OCI-LY3 (cell line): Measurements from ENCODE around the gene HSF2BP.

Source experiments
- H2AFZ ChIP-seq: fragments of 200-600, 300-600 bp; shearing (Covaris generic); 2 replicates; pipeline ENCODE4 v1.6.0; 2014; ENCODE audit warnings: antibody characterized with exemption, low read depth, low read length
- H3K27ac ChIP-seq: fragments of 200-600, 300-600 bp; sonication (generic); 2 replicates; pipeline ENCODE4 v1.5.1; 2014; ENCODE audit warnings: mild to moderate bottlenecking, low read length, moderate library complexity, mixed read lengths
- H3K27me3 ChIP-seq: fragments of 200-600, 300-600 bp; sonication (generic); 2 replicates; pipeline ENCODE4 v1.6.1; 2014; ENCODE audit warnings: low read depth, low read length, mixed read lengths
- H3K36me3 ChIP-seq: fragments of 200-600, 300-600 bp; sonication (generic); replicated peaks from 2 replicates; pipeline ENCODE3; 2014; ENCODE audit warnings: low read depth, low read length, mixed read lengths
- H3K4me1 ChIP-seq: fragments of 300-600, 200-600 bp; sonication (generic); 2 replicates; pipeline ENCODE4 v1.6.1; 2014; ENCODE audit warnings: low read length, mixed read lengths
- H3K4me2 ChIP-seq: fragments of 200-600, 300-600 bp; sonication (generic); 2 replicates; pipeline ENCODE4 v1.6.1; 2014; ENCODE audit warnings: low read length, mixed read lengths
- H3K4me3 ChIP-seq: fragments of 300-600, 200-600 bp; sonication (generic); 2 replicates; pipeline ENCODE4 v1.5.1; 2014; ENCODE audit warnings: antibody characterized with exemption, mild to moderate bottlenecking, low read length, moderate library complexity
- H3K79me2 ChIP-seq: fragments of 300-600, 200-600 bp; shearing (Covaris generic); 2 replicates; pipeline ENCODE4 v1.6.1; 2014; ENCODE audit warnings: mild to moderate bottlenecking, low read length, mixed read lengths
- H3K9ac ChIP-seq: fragments of 300-600, 200-600 bp; shearing (Covaris generic); 2 replicates; pipeline ENCODE4 v1.6.0; 2014; ENCODE audit warnings: mild to moderate bottlenecking, low read length, moderate library complexity
- H3K9me3 ChIP-seq: fragments of 200-600, 300-600 bp; shearing (Covaris generic); 2 replicates; pipeline ENCODE4 v1.6.1; 2014; ENCODE audit warnings: low read length, mixed read lengths; ENCODE audit not compliant: insufficient read depth
- H4K20me1 ChIP-seq: fragments of 200-600, 300-600 bp; sonication (generic); 2 replicates; pipeline ENCODE4 v1.6.1; 2016; ENCODE audit warnings: low read length, mixed read lengths; ENCODE audit not compliant: insufficient read depth
- EZH2phosphoT487 ChIP-seq: fragments of 200-600 bp; shearing (Covaris generic); IDR thresholded peaks from 2 replicates; pipeline ENCODE4 v1.6.1; 2018; ENCODE audit warnings: antibody characterized with exemption, mixed run types, low read depth
- TF ChIP-seq, protein P1 (sequence below): fragments of 200-600, 300-600 bp; sonication (generic); IDR thresholded peaks from 2 replicates; pipeline ENCODE4 v1.5.1; 2014; ENCODE audit warnings: antibody characterized with exemption, low read length, low read depth

The HSF2BP gene

DNA sequence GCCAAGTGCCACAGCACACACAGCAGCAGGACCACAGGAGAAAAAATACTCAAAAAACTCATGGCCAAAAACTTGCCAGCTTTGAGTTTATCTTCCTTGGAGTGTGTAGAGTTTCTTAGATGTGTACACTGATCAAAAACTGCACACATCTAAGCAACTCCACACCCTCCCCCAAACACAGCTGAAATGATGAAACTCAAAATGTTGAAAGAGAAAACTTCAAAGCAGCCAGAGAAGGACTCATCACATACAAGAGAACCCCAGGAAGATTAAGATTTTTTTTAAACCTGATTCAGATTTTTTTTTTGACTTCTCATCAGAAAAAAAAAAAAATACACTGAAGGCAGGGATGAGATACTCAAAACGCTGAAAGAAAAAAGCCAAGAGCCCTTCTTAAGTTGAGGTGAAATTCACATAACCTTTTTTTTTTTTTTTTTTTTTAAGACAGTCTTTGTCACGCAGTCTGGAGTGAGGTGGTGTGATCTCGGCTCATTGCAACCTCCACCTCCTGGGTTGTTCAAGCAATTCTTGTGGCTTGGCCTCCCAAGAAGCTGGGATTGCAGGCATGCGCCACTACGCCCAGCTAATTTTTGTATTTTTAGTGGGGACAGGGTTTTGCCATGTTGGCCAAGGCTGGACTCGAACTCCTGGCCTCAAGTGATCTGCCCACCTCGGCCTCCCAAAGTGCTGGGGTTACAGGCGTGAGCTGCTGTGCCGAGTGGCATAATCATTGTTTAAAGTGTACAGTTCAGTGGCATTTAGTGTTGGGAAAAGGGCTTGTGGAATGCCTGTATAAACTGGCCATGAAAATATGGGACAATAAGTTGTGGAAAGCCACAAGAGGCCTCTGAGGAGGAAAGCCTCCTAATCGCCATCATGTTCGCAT is 38.7 kb upstream of the HSF2BP start:
- no peaks in the 10 kb centered on the region for H3K4me1 ChIP-seq
- H2AFZ ChIP-seq, result no peak overlapping the region
- no peak overlapping the region for H3K4me3 ChIP-seq
- H3K36me3 ChIP-seq, result peaks cover 12% of the 10 kb centered on the region
- no peak overlapping the region for H3K27ac ChIP-seq
- no peaks in the 10 kb centered on the region for H4K20me1 ChIP-seq
- TF ChIP-seq, protein P1, sequence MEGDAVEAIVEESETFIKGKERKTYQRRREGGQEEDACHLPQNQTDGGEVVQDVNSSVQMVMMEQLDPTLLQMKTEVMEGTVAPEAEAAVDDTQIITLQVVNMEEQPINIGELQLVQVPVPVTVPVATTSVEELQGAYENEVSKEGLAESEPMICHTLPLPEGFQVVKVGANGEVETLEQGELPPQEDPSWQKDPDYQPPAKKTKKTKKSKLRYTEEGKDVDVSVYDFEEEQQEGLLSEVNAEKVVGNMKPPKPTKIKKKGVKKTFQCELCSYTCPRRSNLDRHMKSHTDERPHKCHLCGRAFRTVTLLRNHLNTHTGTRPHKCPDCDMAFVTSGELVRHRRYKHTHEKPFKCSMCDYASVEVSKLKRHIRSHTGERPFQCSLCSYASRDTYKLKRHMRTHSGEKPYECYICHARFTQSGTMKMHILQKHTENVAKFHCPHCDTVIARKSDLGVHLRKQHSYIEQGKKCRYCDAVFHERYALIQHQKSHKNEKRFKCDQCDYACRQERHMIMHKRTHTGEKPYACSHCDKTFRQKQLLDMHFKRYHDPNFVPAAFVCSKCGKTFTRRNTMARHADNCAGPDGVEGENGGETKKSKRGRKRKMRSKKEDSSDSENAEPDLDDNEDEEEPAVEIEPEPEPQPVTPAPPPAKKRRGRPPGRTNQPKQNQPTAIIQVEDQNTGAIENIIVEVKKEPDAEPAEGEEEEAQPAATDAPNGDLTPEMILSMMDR, result no peak
- no peak for TF ChIP-seq EZH2phosphoT487
- no peak overlapping the region for H3K4me2 ChIP-seq
- no peak overlapping the region for H3K9ac ChIP-seq
- H3K9me3 ChIP-seq, result no peaks in the 10 kb centered on the region
- H3K79me2 ChIP-seq, result no peaks in the 10 kb centered on the region
- no peaks in the 10 kb centered on the region for H3K27me3 ChIP-seq

DNA sequence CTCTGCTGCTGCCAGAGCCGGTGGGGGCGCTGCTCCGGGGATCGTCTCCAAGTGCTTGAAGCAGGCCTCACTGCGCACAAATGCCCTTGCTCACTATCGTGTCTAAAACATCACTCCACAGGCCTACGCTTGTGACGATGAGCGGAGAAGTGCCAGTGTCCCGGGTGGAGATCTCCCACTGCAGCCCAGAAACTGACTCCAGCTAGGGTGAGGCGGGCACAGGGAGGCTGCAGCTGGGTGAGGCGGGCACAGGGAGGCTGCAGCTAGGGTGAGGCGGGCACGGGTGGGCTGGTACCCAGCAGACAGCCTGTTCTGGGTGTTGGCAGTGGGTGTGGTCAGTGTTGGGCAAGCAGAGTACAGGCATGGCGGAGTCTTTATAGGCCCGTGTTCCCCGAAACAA is 36.9 kb upstream of the HSF2BP start:
- no peak overlapping the region for H3K9ac ChIP-seq
- H3K4me1 ChIP-seq, result no peaks in the 10 kb centered on the region
- no peak overlapping the region for H3K4me2 ChIP-seq
- H3K4me3 ChIP-seq, result no peak overlapping the region
- no peak overlapping the region for H3K27ac ChIP-seq
- H3K36me3 ChIP-seq, result peaks cover 14% of the 10 kb centered on the region
- no peaks in the 10 kb centered on the region for H3K79me2 ChIP-seq
- H3K9me3 ChIP-seq, result no peaks in the 10 kb centered on the region
- H2AFZ ChIP-seq, result no peak overlapping the region
- no peaks in the 10 kb centered on the region for H3K27me3 ChIP-seq
- no peak for TF ChIP-seq EZH2phosphoT487
- TF ChIP-seq, protein P1, result no peak
- H4K20me1 ChIP-seq, result no peaks in the 10 kb centered on the region

DNA sequence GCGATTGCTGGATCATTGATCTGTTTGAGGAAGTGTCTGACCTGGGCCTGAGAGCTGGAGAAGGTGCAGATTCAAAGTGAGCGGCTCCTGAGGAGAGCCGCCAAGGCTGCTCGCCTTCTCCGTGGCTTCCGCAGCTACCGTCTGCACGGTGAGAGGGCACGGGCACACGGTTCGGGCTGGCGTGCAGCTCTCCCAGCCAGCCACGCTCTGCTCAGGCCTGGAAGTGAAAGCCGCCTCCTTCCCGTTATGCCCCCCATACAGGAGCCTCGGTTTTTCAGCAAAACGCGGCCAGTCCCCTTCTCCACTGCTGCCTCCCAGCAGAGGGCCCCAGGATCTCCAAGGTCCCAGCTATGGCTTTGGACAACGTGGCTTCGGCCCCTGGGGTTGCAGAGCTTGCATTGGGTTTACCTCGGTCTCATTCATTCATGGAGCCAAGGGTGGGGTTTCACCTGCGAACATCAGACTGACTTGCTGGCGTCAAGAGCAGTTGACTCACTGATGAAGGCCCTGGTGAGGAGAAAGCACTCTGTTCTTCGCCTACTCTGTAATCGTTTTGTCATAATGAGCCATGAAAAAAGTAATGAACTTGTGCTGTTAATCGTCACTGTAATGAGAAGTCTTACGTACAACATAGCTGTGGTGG is 35.3 kb upstream of the HSF2BP start:
- Histone ChIP-seq H3K9ac (no peak overlapping the region), H3K9me3 (no peaks in the 10 kb centered on the region), H3K36me3 (peaks cover 22% of the 10 kb centered on the region), H2AFZ (no peak overlapping the region), H3K4me3 (no peak overlapping the region), H3K4me1 (no peaks in the 10 kb centered on the region), H3K27me3 (no peaks in the 10 kb centered on the region), H3K27ac (no peak overlapping the region), H3K79me2 (no peaks in the 10 kb centered on the region), H3K4me2 (no peak overlapping the region), H4K20me1 (no peaks in the 10 kb centered on the region)
- TF ChIP-seq, protein P1, result no peak
- no peak for TF ChIP-seq EZH2phosphoT487

DNA sequence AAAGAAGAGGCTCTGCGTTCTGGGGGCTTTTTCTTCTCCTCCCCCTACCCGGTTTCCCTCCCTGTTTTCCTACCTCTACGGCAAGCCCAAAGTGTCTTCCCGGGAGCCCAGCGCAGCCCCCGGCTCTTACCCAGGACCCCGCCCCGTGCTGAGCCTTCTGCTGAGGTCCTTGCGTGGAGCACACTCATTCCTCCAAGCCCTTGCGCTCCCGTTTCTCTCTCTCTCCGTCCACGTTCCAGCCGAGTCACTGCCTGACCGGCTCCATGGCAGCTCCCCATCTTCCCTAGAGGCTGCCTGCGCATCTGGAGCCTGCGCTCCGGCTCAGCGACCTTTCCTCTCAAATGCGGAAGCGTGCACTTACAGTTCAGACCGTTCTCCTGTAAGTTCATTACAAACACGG is 34.7 kb upstream of the HSF2BP start:
- Histone ChIP-seq H2AFZ (no peak overlapping the region), H3K27me3 (no peaks in the 10 kb centered on the region), H4K20me1 (no peaks in the 10 kb centered on the region), H3K79me2 (no peaks in the 10 kb centered on the region), H3K9me3 (no peaks in the 10 kb centered on the region), H3K9ac (no peak overlapping the region), H3K4me2 (no peak overlapping the region), H3K4me1 (no peaks in the 10 kb centered on the region), H3K4me3 (no peak overlapping the region), H3K27ac (no peak overlapping the region), H3K36me3 (peaks cover 25% of the 10 kb centered on the region)
- TF ChIP-seq EZH2phosphoT487, result no peak
- TF ChIP-seq, protein P1, result no peak
